Nephron (organoid): ENCODE data around the gene CLDN7.

Experiments used
- H3K27ac Mint-ChIP-seq, 3 experiments: 2 replicates each; pipeline ENCODE4 v1.8.0; 2020; ENCODE audit warnings: mixed read lengths in 3 of 3, mild to moderate bottlenecking in 2 of 3, moderate library complexity in 1 of 3
- H3K27me3 Mint-ChIP-seq: 2 replicates; pipeline ENCODE4 v1.8.0; 2021; ENCODE audit warnings: low read depth, mild to moderate bottlenecking, moderate library complexity, mixed read lengths
- H3K36me3 Mint-ChIP-seq: 2 replicates; pipeline ENCODE4 v1.8.0; 2020; ENCODE audit warnings: low read depth, mixed read lengths
- H3K4me1 Mint-ChIP-seq: 2 replicates; pipeline ENCODE4 v1.8.0; 2020; ENCODE audit warnings: mixed read lengths
- H3K4me3 Mint-ChIP-seq, 3 experiments: 2 replicates each; pipeline ENCODE4 v1.8.0; 2020; ENCODE audit warnings: mild to moderate bottlenecking in 3 of 3, mixed read lengths in 3 of 3, moderate library complexity in 2 of 3
- H3K9me3 Mint-ChIP-seq: 2 replicates; pipeline ENCODE4 v1.8.0; 2020; ENCODE audit warnings: mixed read lengths
- TF ChIP-seq, protein P1 (sequence below), 3 experiments: fragments of 200-600 bp; sonication (generic); IDR thresholded peaks; one replicate each; pipeline ENCODE4 v1.5.0; 2021; ENCODE audit warnings: antibody characterized with exemption in 3 of 3; ENCODE audit not compliant: unreplicated experiment in 3 of 3

The CLDN7 gene

GRCh38 chr17:7262192-7262934 is at the start of gene CLDN7:
TSS of gene CLDN7 (minus strand) at chr17:7262478. CDS start at chr17:7262043, 435 bp downstream.
- peaks cover 19% of the 10 kb centered on the region for H3K36me3 Mint-ChIP-seq
- H3K4me3 Mint-ChIP-seq = peak within 1 kb of the TSS; percentile 80 to 90 (median 89)
- peaks cover 11% of the 10 kb centered on the region for H3K4me1 Mint-ChIP-seq
- H3K9me3 Mint-ChIP-seq = no peaks in the 10 kb centered on the region
- peak within 1 kb of the TSS; percentile 70 to 98 (median 91) for H3K27ac Mint-ChIP-seq
- TF ChIP-seq, protein P1, sequence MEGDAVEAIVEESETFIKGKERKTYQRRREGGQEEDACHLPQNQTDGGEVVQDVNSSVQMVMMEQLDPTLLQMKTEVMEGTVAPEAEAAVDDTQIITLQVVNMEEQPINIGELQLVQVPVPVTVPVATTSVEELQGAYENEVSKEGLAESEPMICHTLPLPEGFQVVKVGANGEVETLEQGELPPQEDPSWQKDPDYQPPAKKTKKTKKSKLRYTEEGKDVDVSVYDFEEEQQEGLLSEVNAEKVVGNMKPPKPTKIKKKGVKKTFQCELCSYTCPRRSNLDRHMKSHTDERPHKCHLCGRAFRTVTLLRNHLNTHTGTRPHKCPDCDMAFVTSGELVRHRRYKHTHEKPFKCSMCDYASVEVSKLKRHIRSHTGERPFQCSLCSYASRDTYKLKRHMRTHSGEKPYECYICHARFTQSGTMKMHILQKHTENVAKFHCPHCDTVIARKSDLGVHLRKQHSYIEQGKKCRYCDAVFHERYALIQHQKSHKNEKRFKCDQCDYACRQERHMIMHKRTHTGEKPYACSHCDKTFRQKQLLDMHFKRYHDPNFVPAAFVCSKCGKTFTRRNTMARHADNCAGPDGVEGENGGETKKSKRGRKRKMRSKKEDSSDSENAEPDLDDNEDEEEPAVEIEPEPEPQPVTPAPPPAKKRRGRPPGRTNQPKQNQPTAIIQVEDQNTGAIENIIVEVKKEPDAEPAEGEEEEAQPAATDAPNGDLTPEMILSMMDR (IDR thresholded peaks at IDR 0.05; ENCODE audit: unreplicated experiment in 3 of 3) = no peak
- H3K27me3 Mint-ChIP-seq = peaks cover 78% of the 10 kb centered on the region

DNA sequence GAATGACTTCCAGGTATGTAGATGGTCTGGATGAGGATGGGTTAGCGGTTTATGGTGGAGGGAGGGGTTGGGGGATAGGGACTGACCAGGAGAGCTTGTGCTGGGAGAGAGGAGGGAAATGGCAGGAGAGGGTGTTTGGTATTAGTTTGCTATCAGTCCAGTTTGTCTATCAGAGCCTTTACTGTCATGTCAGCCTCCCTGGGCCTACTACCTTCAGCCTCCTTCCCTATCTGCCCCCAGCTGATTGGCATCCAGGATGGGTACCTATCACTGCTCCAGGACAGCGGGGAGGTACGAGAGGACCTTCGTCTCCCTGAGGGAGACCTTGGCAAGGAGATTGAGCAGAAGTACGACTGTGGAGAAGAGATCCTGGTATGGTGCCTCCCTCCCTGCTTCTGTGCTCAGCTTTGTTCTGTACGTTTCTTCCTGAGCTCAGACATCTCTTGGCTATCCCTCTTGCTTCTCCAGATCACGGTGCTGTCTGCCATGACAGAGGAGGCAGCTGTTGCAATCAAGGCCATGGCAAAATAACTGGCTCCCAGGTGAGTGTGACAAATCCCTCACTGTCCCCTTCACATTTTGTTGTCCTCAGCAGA is 48.9 kb upstream of the CLDN7 start:
- Mint-ChIP-seq H3K27ac (peak overlapping the region in 2 of 3 experiments; percentile 98 to 99), H3K9me3 (no peaks in the 10 kb centered on the region), H3K27me3 (no peaks in the 10 kb centered on the region), H3K4me3 (peak overlapping the region; percentile 94 to 99 (median 97)), H3K36me3 (peaks cover 57% of the 10 kb centered on the region), H3K4me1 (peaks cover 51% of the 10 kb centered on the region)
- TF ChIP-seq, protein P1 (IDR thresholded peaks at IDR 0.05; ENCODE audit: unreplicated experiment in 3 of 3) = no peak

- H3K9me3 Mint-ChIP-seq = no peaks in the 10 kb centered on the region
- H3K27me3 Mint-ChIP-seq = no peaks in the 10 kb centered on the region
- peak overlapping the region; percentile 92 to 99 (median 98) for H3K27ac Mint-ChIP-seq
These were observed 47.4 kb upstream of the CLDN7 start for GRCh38 chr17:7309628-7310027.

GRCh38 chr17:7308625-7309433 is 46.6 kb upstream of the CLDN7 start:
- H3K4me3 Mint-ChIP-seq = peak overlapping the region; percentile 94 to 99 (median 97)
- TF ChIP-seq, protein P1 (IDR thresholded peaks at IDR 0.05; ENCODE audit: unreplicated experiment in 3 of 3) = no peak
- H3K4me1 Mint-ChIP-seq = peaks cover 41% of the 10 kb centered on the region
- H3K27ac Mint-ChIP-seq = peak overlapping the region; percentile 92 to 99 (median 98)
- H3K9me3 Mint-ChIP-seq = no peaks in the 10 kb centered on the region
- H3K36me3 Mint-ChIP-seq = peaks cover 49% of the 10 kb centered on the region
- no peaks in the 10 kb centered on the region for H3K27me3 Mint-ChIP-seq

More at GRCh38 chr17:7309628-7310027, 47.4 kb upstream of the CLDN7 start:
- peak overlapping the region; percentile 94 to 99 (median 97) for H3K4me3 Mint-ChIP-seq
- peaks cover 49% of the 10 kb centered on the region for H3K4me1 Mint-ChIP-seq
- H3K36me3 Mint-ChIP-seq = peaks cover 57% of the 10 kb centered on the region
- TF ChIP-seq, protein P1 (IDR thresholded peaks at IDR 0.05; ENCODE audit: unreplicated experiment in 3 of 3) = no peak

GRCh38 chr17:7307686-7308624 is 45.7 kb upstream of the CLDN7 start:
- Mint-ChIP-seq H3K9me3 (no peaks in the 10 kb centered on the region), H3K27me3 (no peaks in the 10 kb centered on the region), H3K4me1 (peaks cover 35% of the 10 kb centered on the region), H3K27ac (peak overlapping the region; percentile 95 to 99 (median 98)), H3K36me3 (peaks cover 42% of the 10 kb centered on the region), H3K4me3 (peak overlapping the region; percentile 94 to 99 (median 97))
- TF ChIP-seq, protein P1 (IDR thresholded peaks at IDR 0.05; ENCODE audit: unreplicated experiment in 3 of 3) = no peak
